GM19372 (cell line): ENCODE data around the gene ANKK1.

Experiments
- ATAC-seq: cut with Tn5 transposase; IDR thresholded peaks from one replicate; pipeline ENCODE4 v1.9.1; 2021; ENCODE audit warnings: mild to moderate bottlenecking, low read depth, moderate library complexity; ENCODE audit not compliant: unreplicated experiment

ANKK1 gene

GRCh38 chr11:113377681-113378412 lies 9.7 kb upstream of the ANKK1 start:
- no peak for ATAC-seq

- no peak for ATAC-seq
These were observed 8.9 kb upstream of the ANKK1 start for GRCh38 chr11:113378692-113379091.

- no peak for ATAC-seq
These were observed 5.5 kb upstream of the ANKK1 start for GRCh38 chr11:113382121-113382520.

- no peak for ATAC-seq
These were observed 3.0 kb upstream of the ANKK1 start for GRCh38 chr11:113384551-113384950.

- no peak for ATAC-seq
These were observed 1.8 kb upstream of the ANKK1 start for GRCh38 chr11:113385749-113386148.

- ATAC-seq = no peak
These were observed 713 bp upstream of the ANKK1 start for GRCh38 chr11:113386866-113387265.

GRCh38 chr11:113389272-113389671 lies 1.7 kb downstream of the ANKK1 start:
- ATAC-seq = no peak

- ATAC-seq = no peak
These were observed 4.8 kb downstream of the ANKK1 start for GRCh38 chr11:113392236-113392921.

GRCh38 chr11:113393501-113393985 lies 6.0 kb downstream of the ANKK1 start:
- no peak for ATAC-seq

GRCh38 chr11:113394919-113395318 lies 7.3 kb downstream of the ANKK1 start:
- no peak for ATAC-seq

- no peak for ATAC-seq
These were observed 8.3 kb downstream of the ANKK1 start for GRCh38 chr11:113395782-113396336.

GRCh38 chr11:113396690-113397089 lies 9.1 kb downstream of the ANKK1 start:
- ATAC-seq = no peak

GRCh38 chr11:113397212-113397611 lies 9.6 kb downstream of the ANKK1 start:
- no peak for ATAC-seq

GRCh38 chr11:113397821-113398220 lies 10.2 kb downstream of the ANKK1 start:
- ATAC-seq = no peak

- ATAC-seq = no peak
These were observed 11.3 kb downstream of the ANKK1 start for GRCh38 chr11:113398669-113399430.

- ATAC-seq = no peak
These were observed 13.2 kb downstream of the ANKK1 start for GRCh38 chr11:113400631-113401230.

GRCh38 chr11:113401718-113402117 lies 14.1 kb downstream of the ANKK1 start:
- ATAC-seq = no peak

- ATAC-seq = no peak
These were observed 17.4 kb downstream of the ANKK1 start for GRCh38 chr11:113404859-113405430.

- ATAC-seq = no peak
These were observed 18.3 kb downstream of the ANKK1 start for GRCh38 chr11:113405724-113406478.
